ENCODE measurements around the gene DYNC1H1. TPM values are rescaled to one million over a fixed set of nuclear protein-coding genes. Genes with fewer than 3 reads are reported as not detected.

The DYNC1H1 gene
- total RNA-seq, 1 donor from 2014 or later, result 277 TPM

- peaks cover 3% of the 10 kb centered on the region for H3K36me3 ChIP-seq (ENCODE audit: control insufficient read depth, insufficient read depth, low read length)
- TF ChIP-seq CTCF (IDR thresholded peaks at IDR 0.05; ENCODE audit: insufficient read depth, low read length, severe bottlenecking), result no peak
- FAIRE-seq, result no peak
- no peak overlapping the region for H3K4me3 ChIP-seq (ENCODE audit: low read depth, low read length)
- DNase-seq (ENCODE audit: low read depth), result no peak
- H3K27me3 ChIP-seq (ENCODE audit: control insufficient read depth, insufficient read depth, low read length), result peaks cover 2% of the 10 kb centered on the region
Observed at GRCh38 chr14:101933209-101933608, 31.2 kb upstream of the DYNC1H1 start.

GRCh38 chr14:101934601-101935150 is 29.7 kb upstream of the DYNC1H1 start:
- peaks cover 2% of the 10 kb centered on the region for H3K27me3 ChIP-seq (ENCODE audit: control insufficient read depth, insufficient read depth, low read length)
- H3K4me3 ChIP-seq (ENCODE audit: low read depth, low read length), result no peak overlapping the region
- DNase-seq (ENCODE audit: low read depth) (no peak), FAIRE-seq (no peak)
- no peaks in the 10 kb centered on the region for H3K36me3 ChIP-seq (ENCODE audit: control insufficient read depth, insufficient read depth, low read length)
- no peak for TF ChIP-seq CTCF (IDR thresholded peaks at IDR 0.05; ENCODE audit: insufficient read depth, low read length, severe bottlenecking)

- no peak for TF ChIP-seq CTCF (IDR thresholded peaks at IDR 0.05; ENCODE audit: insufficient read depth, low read length, severe bottlenecking)
- FAIRE-seq (no peak), DNase-seq (ENCODE audit: low read depth) (no peak)
- peaks cover 2% of the 10 kb centered on the region for H3K27me3 ChIP-seq (ENCODE audit: control insufficient read depth, insufficient read depth, low read length)
- H3K4me3 ChIP-seq (ENCODE audit: low read depth, low read length), result no peak overlapping the region
- H3K36me3 ChIP-seq (ENCODE audit: control insufficient read depth, insufficient read depth, low read length), result no peaks in the 10 kb centered on the region
Observed at GRCh38 chr14:101937926-101938767, 26.2 kb upstream of the DYNC1H1 start.

GRCh38 chr14:101939646-101940170 is 24.7 kb upstream of the DYNC1H1 start:
- no peak for TF ChIP-seq CTCF (IDR thresholded peaks at IDR 0.05; ENCODE audit: insufficient read depth, low read length, severe bottlenecking)
- H3K36me3 ChIP-seq (ENCODE audit: control insufficient read depth, insufficient read depth, low read length), result no peaks in the 10 kb centered on the region
- no peak overlapping the region for H3K4me3 ChIP-seq (ENCODE audit: low read depth, low read length)
- no peak for DNase-seq (ENCODE audit: low read depth)
- no peaks in the 10 kb centered on the region for H3K27me3 ChIP-seq (ENCODE audit: control insufficient read depth, insufficient read depth, low read length)
- no peak for FAIRE-seq

- Histone ChIP-seq H3K27me3 (ENCODE audit: control insufficient read depth, insufficient read depth, low read length) (no peaks in the 10 kb centered on the region), H3K36me3 (ENCODE audit: control insufficient read depth, insufficient read depth, low read length) (no peaks in the 10 kb centered on the region), H3K4me3 (ENCODE audit: low read depth, low read length) (no peak overlapping the region)
- FAIRE-seq (no peak), DNase-seq (ENCODE audit: low read depth) (no peak)
- no peak for TF ChIP-seq CTCF (IDR thresholded peaks at IDR 0.05; ENCODE audit: insufficient read depth, low read length, severe bottlenecking)
Observed at GRCh38 chr14:101944451-101944850, 19.9 kb upstream of the DYNC1H1 start.

Measured in bronchial epithelial cell (primary cell).